ENCODE results near the gene HSP90AB1. TPM values are rescaled to one million over a fixed set of nuclear protein-coding genes. Genes with fewer than 3 reads are reported as not detected.

HSP90AB1 gene
- total RNA-seq, 2 experiments from 2014 or later, result 2,498 to 2,524 TPM

- Mint-ChIP-seq H3K27me3 (peaks cover 17% of the 10 kb centered on the region), H3K9me3 (no peaks in the 10 kb centered on the region), H3K27ac (no peak overlapping the region), H3K36me3 (peaks cover under 1% of the 10 kb centered on the region), H3K4me1 (peaks cover 32% of the 10 kb centered on the region), H3K4me3 (peak overlapping the region; percentile 43)
- DNase-seq, result peak; percentile 57
These were observed 27.7 kb upstream of the HSP90AB1 start for GRCh38 chr6:44219053-44219814.

GRCh38 chr6:44219815-44220784 is 26.8 kb upstream of the HSP90AB1 start:
- H3K27me3 Mint-ChIP-seq, result peaks cover 15% of the 10 kb centered on the region
- H3K4me3 Mint-ChIP-seq, result no peak overlapping the region
- peaks cover 40% of the 10 kb centered on the region for H3K4me1 Mint-ChIP-seq
- peaks cover 8% of the 10 kb centered on the region for H3K36me3 Mint-ChIP-seq
- H3K27ac Mint-ChIP-seq, result no peak overlapping the region
- no peak for DNase-seq
- H3K9me3 Mint-ChIP-seq, result no peaks in the 10 kb centered on the region

- peaks cover 46% of the 10 kb centered on the region for H3K4me1 Mint-ChIP-seq
- no peak overlapping the region for H3K4me3 Mint-ChIP-seq
- peaks cover 15% of the 10 kb centered on the region for H3K27me3 Mint-ChIP-seq
- H3K36me3 Mint-ChIP-seq, result peaks cover 11% of the 10 kb centered on the region
- no peaks in the 10 kb centered on the region for H3K9me3 Mint-ChIP-seq
- H3K27ac Mint-ChIP-seq, result peak overlapping the region; percentile 30
- DNase-seq, result no peak
These were observed 26.0 kb upstream of the HSP90AB1 start for GRCh38 chr6:44220913-44221290.

- Mint-ChIP-seq H3K4me1 (peaks cover 49% of the 10 kb centered on the region), H3K9me3 (no peaks in the 10 kb centered on the region), H3K36me3 (peaks cover 14% of the 10 kb centered on the region), H3K4me3 (no peak overlapping the region), H3K27me3 (peaks cover 15% of the 10 kb centered on the region), H3K27ac (peak overlapping the region; percentile 30)
- peak; percentile 79 for DNase-seq
These were observed 25.5 kb upstream of the HSP90AB1 start for GRCh38 chr6:44221291-44221960.

GRCh38 chr6:44221961-44222335 is 25.0 kb upstream of the HSP90AB1 start:
- Mint-ChIP-seq H3K4me1 (peaks cover 51% of the 10 kb centered on the region), H3K36me3 (peaks cover 16% of the 10 kb centered on the region), H3K9me3 (no peaks in the 10 kb centered on the region), H3K27ac (no peak overlapping the region), H3K4me3 (no peak overlapping the region), H3K27me3 (peaks cover 12% of the 10 kb centered on the region)
- no peak for DNase-seq

GRCh38 chr6:44222486-44223318 is 24.2 kb upstream of the HSP90AB1 start:
- Mint-ChIP-seq H3K27me3 (peaks cover 10% of the 10 kb centered on the region), H3K36me3 (peaks cover 18% of the 10 kb centered on the region), H3K27ac (peak overlapping the region; percentile 69), H3K4me3 (peak overlapping the region; percentile 92), H3K9me3 (no peaks in the 10 kb centered on the region), H3K4me1 (peaks cover 51% of the 10 kb centered on the region)
- DNase-seq, result peak; percentile 17

GRCh38 chr6:44223319-44224028 is 23.4 kb upstream of the HSP90AB1 start, which contains the start of gene SLC29A1:
Gene SLC29A1, plus strand, starts transcription at chr6:44223595. Its CDS starts 3,719 bp downstream, at chr6:44227314.
- Mint-ChIP-seq H3K4me1 (peaks cover 50% of the 10 kb centered on the region), H3K27me3 (peaks cover 10% of the 10 kb centered on the region), H3K27ac (peak within 1 kb of the TSS; percentile 85), H3K36me3 (peaks cover 23% of the 10 kb centered on the region), H3K9me3 (no peaks in the 10 kb centered on the region), H3K4me3 (peak within 1 kb of the TSS; percentile 92)
- peak; percentile 86 for DNase-seq

GRCh38 chr6:44224029-44224964 is 22.6 kb upstream of the HSP90AB1 start:
- H3K4me1 Mint-ChIP-seq, result peaks cover 45% of the 10 kb centered on the region
- H3K4me3 Mint-ChIP-seq, result peak overlapping the region; percentile 92
- H3K9me3 Mint-ChIP-seq, result no peaks in the 10 kb centered on the region
- no peak for DNase-seq
- H3K27me3 Mint-ChIP-seq, result peaks cover 7% of the 10 kb centered on the region
- H3K27ac Mint-ChIP-seq, result peak overlapping the region; percentile 85
- peaks cover 28% of the 10 kb centered on the region for H3K36me3 Mint-ChIP-seq

- no peak for DNase-seq
- peak overlapping the region; percentile 92 for H3K4me3 Mint-ChIP-seq
- peaks cover 43% of the 10 kb centered on the region for H3K4me1 Mint-ChIP-seq
- peaks cover 7% of the 10 kb centered on the region for H3K27me3 Mint-ChIP-seq
- peaks cover 34% of the 10 kb centered on the region for H3K36me3 Mint-ChIP-seq
- H3K9me3 Mint-ChIP-seq, result no peaks in the 10 kb centered on the region
- no peak overlapping the region for H3K27ac Mint-ChIP-seq
These were observed 22.0 kb upstream of the HSP90AB1 start for GRCh38 chr6:44224965-44225305.

- H3K4me1 Mint-ChIP-seq, result peaks cover 42% of the 10 kb centered on the region
- DNase-seq, result no peak
These were observed 21.1 kb upstream of the HSP90AB1 start for GRCh38 chr6:44225579-44226325.

GRCh38 chr6:44226368-44227147 is 20.3 kb upstream of the HSP90AB1 start:
- Mint-ChIP-seq H3K27ac (no peak overlapping the region), H3K4me3 (no peak overlapping the region), H3K27me3 (peaks cover 7% of the 10 kb centered on the region), H3K36me3 (peaks cover 45% of the 10 kb centered on the region), H3K4me1 (peaks cover 37% of the 10 kb centered on the region), H3K9me3 (no peaks in the 10 kb centered on the region)
- DNase-seq, result no peak

More at GRCh38 chr6:44225579-44226325, 21.1 kb upstream of the HSP90AB1 start:
- Mint-ChIP-seq H3K36me3 (peaks cover 38% of the 10 kb centered on the region), H3K27me3 (peaks cover 7% of the 10 kb centered on the region), H3K27ac (no peak overlapping the region), H3K4me3 (peak overlapping the region; percentile 92), H3K9me3 (no peaks in the 10 kb centered on the region)

Measured in activated naive CD8-positive, alpha-beta T cell treated with anti-CD3 and anti-CD28 coated beads for 36 hours (primary cell).